HG03108 (cell line): Measurements from ENCODE around the gene CCL22.
"Not testable (repeated sequence)": the region's sequence is repeated elsewhere in the genome, so short reads cannot be mapped to it uniquely, and the experiment has no call there.

Experiments used
- ATAC-seq: cut with Tn5 transposase; IDR thresholded peaks from one replicate; pipeline ENCODE4 v1.9.1; 2021; ENCODE audit warnings: moderate library complexity; ENCODE audit not compliant: unreplicated experiment

CCL22 gene

GRCh38 chr16:57358527-57359095 is at the start of gene CCL22:
TSS of gene CCL22 (plus strand) at chr16:57358783. CDS start at chr16:57358817, 34 bp downstream.
- ATAC-seq = peak; percentile 51

- no peak for ATAC-seq
These were observed 47.8 kb upstream of the CCL22 start for GRCh38 chr16:57310801-57311200.

- no peak for ATAC-seq
These were observed 45.1 kb upstream of the CCL22 start for GRCh38 chr16:57313509-57313908.

GRCh38 chr16:57314161-57314785 is 44.3 kb upstream of the CCL22 start:
- ATAC-seq = no peak

- ATAC-seq = no peak
These were observed 43.2 kb upstream of the CCL22 start for GRCh38 chr16:57315416-57315815.

GRCh38 chr16:57316390-57317017 is 42.1 kb upstream of the CCL22 start:
- no peak for ATAC-seq

- no peak for ATAC-seq
These were observed 40.2 kb upstream of the CCL22 start for GRCh38 chr16:57318240-57318970.

- ATAC-seq = no peak
These were observed 38.9 kb upstream of the CCL22 start for GRCh38 chr16:57319646-57320045.

GRCh38 chr16:57324749-57325148 is 33.8 kb upstream of the CCL22 start:
- no peak for ATAC-seq

- ATAC-seq = no peak
These were observed 33.1 kb upstream of the CCL22 start for GRCh38 chr16:57325458-57325857.

- no peak for ATAC-seq
These were observed 28.8 kb upstream of the CCL22 start for GRCh38 chr16:57329718-57330327.

- no peak for ATAC-seq
These were observed 27.2 kb upstream of the CCL22 start for GRCh38 chr16:57331355-57331754.

- ATAC-seq = no peak
These were observed 25.2 kb upstream of the CCL22 start for GRCh38 chr16:57333402-57333801.

GRCh38 chr16:57335366-57335765 is 23.2 kb upstream of the CCL22 start:
- no peak for ATAC-seq

GRCh38 chr16:57341062-57341440 is 17.5 kb upstream of the CCL22 start:
- no peak for ATAC-seq

- ATAC-seq = no peak
These were observed 16.9 kb upstream of the CCL22 start for GRCh38 chr16:57341441-57342303.

- not testable (repeated sequence) for ATAC-seq
These were observed 16.0 kb upstream of the CCL22 start for GRCh38 chr16:57342606-57343005.

- no peak for ATAC-seq
These were observed 15.4 kb upstream of the CCL22 start for GRCh38 chr16:57343221-57343620.

GRCh38 chr16:57344094-57344493 is 14.5 kb upstream of the CCL22 start:
- ATAC-seq = not testable (repeated sequence)

- ATAC-seq = no peak
These were observed 13.6 kb upstream of the CCL22 start for GRCh38 chr16:57345021-57345420.
